ENCODE data around the gene BTG2. TPM values are rescaled to one million over a fixed set of nuclear protein-coding genes. Genes with fewer than 3 reads are reported as not detected.

The BTG2 gene
- polyA plus RNA-seq, 2 of the 4 experiments (the other 2 are of a cell fraction) = 7.2 to 16.4 TPM

- DNase-seq (ENCODE audit: low read depth in 1 of 2, low spot score in 1 of 2) (no peak), FAIRE-seq (no peak), ATAC-seq (no peak)
- WGBS (ENCODE audit: missing lambda C conversion rate) = 74% methylated on average over 7 of the region's 7 CpGs
- Histone ChIP-seq H3K4me1 (peaks cover 14% of the 10 kb centered on the region), H3K27ac (no peak overlapping the region), H3K4me3 (no peak overlapping the region), H3K9me3 (no peaks in the 10 kb centered on the region), H3K4me2 (no peak overlapping the region)
- no peak for TF ChIP-seq MAZ (IDR thresholded peaks at IDR 0.05; ENCODE audit: borderline replicate concordance, low read depth, low read length)
- no peak for TF ChIP-seq RAD21 (conservative IDR thresholded peaks at IDR 0.05 in 1 of 2, IDR thresholded peaks at IDR 0.05 in 1 of 2)
- no peak for TF ChIP-seq HOXB5 (CRISPR knock-in tag; IDR thresholded peaks at IDR 0.05)
- TF ChIP-seq SMC3 (IDR thresholded peaks at IDR 0.05) = no peak
- no peak for TF ChIP-seq TFCP2L1 (CRISPR knock-in tag; IDR thresholded peaks at IDR 0.05)
- no peak for TF ChIP-seq RARB (CRISPR knock-in tag; IDR thresholded peaks at IDR 0.05)
- no peak for TF ChIP-seq CTCF (IDR thresholded peaks at IDR 0.05)
- no peak for TF ChIP-seq ZFP36 (IDR thresholded peaks at IDR 0.05; ENCODE audit: borderline replicate concordance, partially characterized antibody)
- no peak for TF ChIP-seq HOXB13 (CRISPR knock-in tag; IDR thresholded peaks at IDR 0.05; ENCODE audit: low read depth)
- no peak for TF ChIP-seq HDAC2 (IDR thresholded peaks at IDR 0.05)
- TF ChIP-seq GATA3 (IDR thresholded peaks at IDR 0.05; ENCODE audit: borderline replicate concordance) = no peak
- TF ChIP-seq JUN (IDR thresholded peaks at IDR 0.05) = no peak
- no peak for TF ChIP-seq HEYL (CRISPR knock-in tag; IDR thresholded peaks at IDR 0.05)
- TF ChIP-seq MAFK (IDR thresholded peaks at IDR 0.05; ENCODE audit: partially characterized antibody) = no peak
- TF ChIP-seq CEBPB (IDR thresholded peaks at IDR 0.05) = no peak
- TF ChIP-seq CHD2 (IDR thresholded peaks at IDR 0.05; ENCODE audit: low read length, partially characterized antibody) = no peak
- TF ChIP-seq MAX (IDR thresholded peaks at IDR 0.05) = no peak
- ChIA-PET CTCF (interaction anchor here (1.1 to 13.9 kb wide), 5 partner anchors 11 to 54 kb away, joined by 3 to 175 read pairs (median 5); no protein-coding TSS in a partner anchor), POLR2A (no interaction called here)
Measured at GRCh38 chr1:203288400-203288799, 16.9 kb upstream of the BTG2 start.

- Histone ChIP-seq H3K9me3 (no peaks in the 10 kb centered on the region), H3K4me3 (no peak overlapping the region), H3K4me2 (no peak overlapping the region), H3K4me1 (peaks cover 14% of the 10 kb centered on the region), H3K27ac (no peak overlapping the region)
- TF ChIP-seq RARB (CRISPR knock-in tag; IDR thresholded peaks at IDR 0.05) (no peak), EHMT2 (IDR thresholded peaks at IDR 0.05; ENCODE audit: low read depth) (no peak), RAD21 (conservative IDR thresholded peaks at IDR 0.05 in 1 of 2, IDR thresholded peaks at IDR 0.05 in 1 of 2) (no peak), RNF2 (IDR thresholded peaks at IDR 0.05; ENCODE audit: borderline replicate concordance, low read depth) (no peak), CHD4 (IDR thresholded peaks at IDR 0.05; ENCODE audit: borderline replicate concordance) (no peak), HOXB13 (CRISPR knock-in tag; IDR thresholded peaks at IDR 0.05; ENCODE audit: low read depth) (no peak), REST (IDR thresholded peaks at IDR 0.05) (no peak), ZSCAN20 (CRISPR knock-in tag; IDR thresholded peaks at IDR 0.05) (no peak), FOXS1 (CRISPR knock-in tag; IDR thresholded peaks at IDR 0.05) (no peak), HES2 (IDR thresholded peaks at IDR 0.05) (no peak), BCL3 (IDR thresholded peaks at IDR 0.05) (no peak), NPAS2 (CRISPR knock-in tag; IDR thresholded peaks at IDR 0.05; ENCODE audit: borderline replicate concordance) (no peak)
- FAIRE-seq = no peak
- POLR2A ChIA-PET = no interaction called here
- WGBS (ENCODE audit: missing lambda C conversion rate) = 78% methylated on average over 12 of the region's 12 CpGs
- no peak for DNase-seq (ENCODE audit: low read depth in 1 of 2, low spot score in 1 of 2)
- CTCF ChIA-PET = interaction anchor here (1.2 to 13.9 kb wide), 4 partner anchors 20 to 53 kb away, joined by 3 to 175 read pairs (median 11); no protein-coding TSS in a partner anchor
- no peak; a peak in 2 of 6 replicates for ATAC-seq
Measured at GRCh38 chr1:203289281-203289981, 15.9 kb upstream of the BTG2 start.

Measured in A549 (cell line).